Mesothelial cell of epicardium (in vitro differentiated cells): Measurements from ENCODE around the gene KRTAP10-7. TPM values are rescaled to one million over a fixed set of nuclear protein-coding genes. Genes with fewer than 3 reads are reported as not detected.

Experiments
- DNase-seq, 2 experiments: peaks; one replicate each; pipeline ENCODE4 v3.0.0; 2021; ENCODE audit warnings: low spot score in 2 of 2; ENCODE audit not compliant: unreplicated experiment in 2 of 2
- H3K27ac Mint-ChIP-seq: 2 replicates; pipeline ENCODE4 v1.8.0; 2021; ENCODE audit warnings: mixed read lengths
- H3K27me3 Mint-ChIP-seq: 2 replicates; pipeline ENCODE4 v1.8.0; 2021; ENCODE audit warnings: low read depth, mixed read lengths
- H3K36me3 Mint-ChIP-seq: 2 replicates; pipeline ENCODE4 v1.8.0; 2021; ENCODE audit warnings: mixed read lengths
- H3K4me1 Mint-ChIP-seq: 2 replicates; pipeline ENCODE4 v1.8.0; 2021; ENCODE audit warnings: mixed read lengths
- H3K4me3 Mint-ChIP-seq: 2 replicates; pipeline ENCODE4 v1.8.0; 2021; ENCODE audit warnings: mild to moderate bottlenecking, moderate library complexity, mixed read lengths
- H3K9me3 Mint-ChIP-seq: 2 replicates; pipeline ENCODE4 v1.8.0; 2021; ENCODE audit warnings: mixed read lengths
- CTCF ChIP-seq: fragments of 200-600 bp; sonication (generic); IDR thresholded peaks from one replicate; pipeline ENCODE4 v1.5.0; 2021; ENCODE audit warnings: antibody characterized with exemption; ENCODE audit not compliant: unreplicated experiment
- total RNA-seq: library from RNA; stranded (reverse); gene quantifications from 3 replicates; pipeline ENCODE4 v1.2.1, GENCODE V29; 2021

KRTAP10-7 gene
- total RNA-seq, 1 donor from 2014 or later = not detected

DNA sequence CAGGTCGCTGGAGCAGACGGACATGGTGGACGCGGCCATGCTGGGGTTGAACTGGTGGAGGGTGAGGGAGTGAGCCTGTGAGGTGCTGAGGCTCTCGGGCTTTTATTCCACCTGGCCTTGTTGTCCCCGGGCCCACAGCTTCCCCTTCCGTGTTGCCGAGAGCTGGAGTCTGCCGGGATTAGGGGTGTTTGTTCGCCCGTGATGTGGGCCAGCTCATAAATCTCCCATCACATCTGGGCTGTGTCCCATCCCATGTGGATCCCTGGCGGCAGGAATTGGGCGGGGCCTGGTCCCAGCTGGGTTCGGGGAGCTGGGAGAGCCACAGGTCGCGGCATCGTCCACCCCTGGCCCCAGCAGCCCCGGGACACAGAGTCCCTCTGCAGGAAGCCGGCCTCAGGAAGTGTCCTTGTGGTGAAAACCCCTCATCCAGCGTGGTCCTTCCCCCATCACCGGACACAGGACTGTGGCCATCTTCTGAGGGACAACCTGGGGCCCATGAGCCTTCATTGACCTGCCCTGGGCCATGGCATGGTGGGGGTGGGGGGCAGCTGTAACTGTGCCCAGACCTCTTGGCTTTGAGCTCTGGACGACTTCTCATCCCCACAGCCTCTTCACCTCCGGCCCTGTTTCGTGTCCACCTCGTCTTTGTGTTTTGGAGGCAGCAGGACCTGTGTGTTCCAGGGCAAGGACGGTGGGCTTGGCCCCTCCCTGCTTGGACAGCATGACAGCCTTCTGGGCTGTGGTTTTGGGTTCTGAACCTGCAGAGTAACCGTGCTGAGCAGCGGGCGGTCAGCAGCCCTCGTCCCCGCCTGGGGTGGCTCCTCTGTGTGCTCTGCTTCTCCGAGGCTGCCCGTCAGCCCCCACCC is 7.7 kb upstream of the KRTAP10-7 start, which contains the start of gene KRTAP10-6:
TSS of gene KRTAP10-6 (minus strand) at position 60 of the 866 bp plus-strand sequence. CDS start at position 39, 21 bp downstream.
- peaks cover 15% of the 10 kb centered on the region for H3K4me1 Mint-ChIP-seq
- peaks cover under 1% of the 10 kb centered on the region for H3K9me3 Mint-ChIP-seq
- H3K4me3 Mint-ChIP-seq = no peak within 1 kb of the TSS
- no peaks in the 10 kb centered on the region for H3K36me3 Mint-ChIP-seq
- H3K27me3 Mint-ChIP-seq = peaks cover 1% of the 10 kb centered on the region
- DNase-seq = peak in 1 of 2 experiments; percentile 26
- no peak for TF ChIP-seq CTCF
- peak within 1 kb of the TSS; percentile 86 for H3K27ac Mint-ChIP-seq

- DNase-seq = peak in 1 of 2 experiments; percentile 29
- TF ChIP-seq CTCF = no peak
- Mint-ChIP-seq H3K36me3 (peaks cover 2% of the 10 kb centered on the region), H3K9me3 (peaks cover 11% of the 10 kb centered on the region), H3K4me1 (peaks cover 15% of the 10 kb centered on the region), H3K27ac (peak overlapping the region; percentile 86), H3K27me3 (no peaks in the 10 kb centered on the region), H3K4me3 (no peak overlapping the region)
These were observed 6.6 kb upstream of the KRTAP10-7 start for GRCh38 chr21:44593598-44594405.

DNA sequence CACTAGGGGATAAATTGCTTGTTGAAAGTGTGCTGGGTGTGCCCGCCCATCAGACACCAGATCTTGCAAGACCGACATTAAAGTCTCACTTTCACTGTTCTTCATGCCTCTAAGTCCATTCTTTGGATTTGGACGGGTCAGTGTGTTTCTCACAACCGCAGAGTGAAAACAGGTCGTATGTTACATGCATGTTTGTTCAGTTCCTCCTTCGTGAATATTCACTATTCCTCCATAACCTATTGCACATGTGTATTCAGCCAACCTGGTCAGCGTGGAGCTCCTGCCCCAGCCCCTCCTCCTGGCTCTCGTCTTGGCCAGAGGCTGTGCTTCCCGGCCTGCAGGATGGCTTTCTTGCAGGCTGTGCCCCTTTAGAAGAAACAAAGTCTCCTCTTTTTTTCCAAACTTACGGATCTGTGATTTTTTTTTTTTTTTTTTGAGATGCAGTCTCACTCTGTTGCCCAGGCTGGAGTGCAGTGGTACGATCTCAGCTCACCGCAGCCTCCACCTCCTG is 5.9 kb upstream of the KRTAP10-7 start:
- Mint-ChIP-seq H3K4me1 (peaks cover 15% of the 10 kb centered on the region), H3K27ac (peak overlapping the region; percentile 54), H3K36me3 (peaks cover 3% of the 10 kb centered on the region), H3K9me3 (peaks cover 12% of the 10 kb centered on the region), H3K27me3 (no peaks in the 10 kb centered on the region), H3K4me3 (no peak overlapping the region)
- peak in 1 of 2 experiments; percentile 27 for DNase-seq
- no peak for TF ChIP-seq CTCF

- Mint-ChIP-seq H3K36me3 (peaks cover 3% of the 10 kb centered on the region), H3K9me3 (peaks cover 12% of the 10 kb centered on the region), H3K4me3 (no peak overlapping the region), H3K27me3 (no peaks in the 10 kb centered on the region), H3K4me1 (peaks cover 15% of the 10 kb centered on the region), H3K27ac (no peak overlapping the region)
- no peak for TF ChIP-seq CTCF
- DNase-seq = no peak
These were observed 4.9 kb upstream of the KRTAP10-7 start for GRCh38 chr21:44595524-44595923.

DNA sequence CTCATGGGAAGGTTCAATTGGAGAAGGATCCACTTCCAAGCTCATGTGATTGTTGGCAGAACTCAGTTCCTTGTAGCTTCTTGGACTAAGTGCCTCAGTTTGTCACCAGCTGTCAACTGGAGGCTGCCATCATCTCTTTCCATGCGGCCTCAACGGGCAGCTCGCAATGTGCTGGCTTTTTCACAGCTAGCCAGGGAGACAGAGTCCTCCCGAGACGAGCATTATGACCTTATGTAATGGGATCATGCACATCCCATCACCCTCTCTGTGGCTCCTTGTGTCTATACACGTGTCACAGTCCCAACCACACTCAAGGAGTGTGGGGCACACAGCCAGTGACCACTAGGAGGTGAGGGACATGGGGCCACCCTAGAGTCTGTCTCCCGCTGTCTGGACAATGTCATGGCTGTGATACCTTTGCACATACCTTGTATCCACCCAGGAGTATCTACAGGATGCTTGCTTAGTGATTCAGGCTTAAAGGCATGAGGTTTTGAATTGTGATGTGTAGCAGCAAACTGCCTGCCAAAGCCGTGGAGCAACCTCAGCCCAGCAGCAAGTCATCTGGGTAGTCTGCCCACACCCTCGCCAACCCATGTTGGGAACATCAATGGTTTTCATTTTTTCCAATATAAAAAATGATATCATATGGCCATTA is 4.2 kb upstream of the KRTAP10-7 start:
- Mint-ChIP-seq H3K4me3 (no peak overlapping the region), H3K36me3 (peaks cover 3% of the 10 kb centered on the region), H3K27me3 (no peaks in the 10 kb centered on the region), H3K4me1 (peaks cover 15% of the 10 kb centered on the region), H3K9me3 (peaks cover 12% of the 10 kb centered on the region), H3K27ac (no peak overlapping the region)
- no peak for TF ChIP-seq CTCF
- DNase-seq = no peak
